HG03039 (cell line): ENCODE data around the gene PEPD.
"Not testable (repeated sequence)": the region's sequence is repeated elsewhere in the genome, so short reads cannot be mapped to it uniquely, and the experiment has no call there.

Experiments used
- ATAC-seq: cut with Tn5 transposase; IDR thresholded peaks from one replicate; pipeline ENCODE4 v1.9.1; 2021; ENCODE audit warnings: mild to moderate bottlenecking, moderate library complexity; ENCODE audit not compliant: unreplicated experiment

PEPD gene

GRCh38 chr19:33499671-33500506 lies 21.7 kb downstream of the PEPD start:
- no peak for ATAC-seq

- no peak for ATAC-seq
Measured at GRCh38 chr19:33499248-33499647, 22.3 kb downstream of the PEPD start.

GRCh38 chr19:33498391-33499000 lies 23.1 kb downstream of the PEPD start:
- ATAC-seq = no peak

GRCh38 chr19:33497778-33498175 lies 23.8 kb downstream of the PEPD start:
- ATAC-seq = no peak

GRCh38 chr19:33497131-33497777 lies 24.3 kb downstream of the PEPD start:
- no peak for ATAC-seq

GRCh38 chr19:33496038-33496895 lies 25.3 kb downstream of the PEPD start:
- no peak for ATAC-seq

GRCh38 chr19:33493401-33494275 lies 28.0 kb downstream of the PEPD start:
- ATAC-seq = no peak

- ATAC-seq = no peak
Measured at GRCh38 chr19:33492951-33493350, 28.6 kb downstream of the PEPD start.

- no peak for ATAC-seq
Measured at GRCh38 chr19:33492090-33492489, 29.5 kb downstream of the PEPD start.

GRCh38 chr19:33490596-33490995 lies 31.0 kb downstream of the PEPD start:
- ATAC-seq = not testable (repeated sequence)

GRCh38 chr19:33490041-33490451 lies 31.5 kb downstream of the PEPD start:
- ATAC-seq = no peak

- no peak for ATAC-seq
Measured at GRCh38 chr19:33488826-33489225, 32.8 kb downstream of the PEPD start.

GRCh38 chr19:33487901-33488800 lies 33.4 kb downstream of the PEPD start:
- ATAC-seq = no peak

GRCh38 chr19:33486936-33487811 lies 34.4 kb downstream of the PEPD start:
- ATAC-seq = no peak

GRCh38 chr19:33486407-33486806 lies 35.2 kb downstream of the PEPD start:
- no peak for ATAC-seq

- no peak for ATAC-seq
Measured at GRCh38 chr19:33484226-33484774, 37.3 kb downstream of the PEPD start.

GRCh38 chr19:33482476-33482875 lies 39.1 kb downstream of the PEPD start:
- no peak for ATAC-seq

- no peak for ATAC-seq
Measured at GRCh38 chr19:33481863-33482262, 39.7 kb downstream of the PEPD start.
